GM12878 (cell line): ENCODE data around the gene N4BP3. TPM values are rescaled to one million over a fixed set of nuclear protein-coding genes. Genes with fewer than 3 reads are reported as not detected.

Source experiments
- ATAC-seq: fragments of 200-7000 bp; cut with Tn5 transposase; 3 replicates; pipeline ENCODE4 v1.9.1; 2020; ENCODE audit warnings: mild to moderate bottlenecking, moderate library complexity
- BruUV-seq: library from RNA; stranded (reverse); fragments of 400-500 nt; replicated peaks from 2 replicates; lab custom pipeline; 2021; lab: Mats Ljungman, UMichigan
- CTCF ChIA-PET: fragments of 300-600 bp; sonication (Branson Sonifier 250); formaldehyde crosslinking; extraction: SDS; loops from one replicate; lab custom pipeline; 2021; ENCODE audit warnings: inconsistent platforms; lab: Yijun Ruan, JAX
- POLR2A ChIA-PET: fragments of 350-600 bp; formaldehyde crosslinking; extraction: SDS; loops from one replicate; lab custom pipeline; 2021; ENCODE audit warnings: inconsistent platforms; lab: Charles Lee
- RAD21 ChIA-PET: fragments of 300-600 bp; sonication (Branson Sonifier 250); formaldehyde crosslinking; loops from one replicate; lab custom pipeline; 2023; ENCODE audit warnings: antibody characterized with exemption; ENCODE audit not compliant: unreplicated experiment; lab: Charles Lee
- SMC1A ChIA-PET: fragments of 300-600 bp; sonication (Branson Sonifier 250); formaldehyde crosslinking; loops from one replicate; lab custom pipeline; 2023; ENCODE audit not compliant: unreplicated experiment, uncharacterized antibody; lab: Charles Lee
- DNase-seq: peaks from one replicate; pipeline ENCODE4 v3.0.0-alpha.2; 2011; ENCODE audit warnings: low read depth, low spot score
- FAIRE-seq: peaks from 3 replicates; lab custom pipeline; 2011; peaks lifted over from hg19 to GRCh38; lab: Jason Lieb, UNC
- H2AFZ ChIP-seq: 2 replicates; pipeline ENCODE4 v1.6.0; 2011; ENCODE audit warnings: low read depth, low read length, control low read depth; ENCODE audit not compliant: control insufficient read depth
- H3K27ac ChIP-seq: 2 replicates; pipeline ENCODE4 v1.5.1; 2011; ENCODE audit warnings: control low read depth; ENCODE audit not compliant: control insufficient read depth, insufficient read depth
- H3K27me3 ChIP-seq, 2 experiments: replicated peaks in 1 of 2; 2 replicates each; pipeline versions ENCODE4 v1.6.0 to v1.6.1; 2011; ENCODE audit warnings: low read length in 1 of 2; ENCODE audit not compliant: control insufficient read depth in 2 of 2, insufficient read depth in 2 of 2
- H3K36me3 ChIP-seq, 2 experiments: 2 replicates each; pipeline ENCODE4 v1.5.1; 2011; ENCODE audit warnings: low read length in 1 of 2; ENCODE audit not compliant: control insufficient read depth in 2 of 2, insufficient read depth in 2 of 2
- H3K4me1 ChIP-seq: 2 replicates; pipeline ENCODE4 v1.6.1; 2011; ENCODE audit warnings: mild to moderate bottlenecking, low read length, moderate library complexity, mixed read lengths; ENCODE audit not compliant: control insufficient read depth, insufficient read depth
- H3K4me2 ChIP-seq: 2 replicates; pipeline ENCODE4 v1.6.0; 2011; ENCODE audit warnings: control low read depth; ENCODE audit not compliant: control insufficient read depth, insufficient read depth
- H3K4me3 ChIP-seq: fragments of 200-600 bp; sonication (generic); 2 replicates; pipeline ENCODE4 v1.5.1; 2016
- H3K79me2 ChIP-seq: 2 replicates; pipeline ENCODE4 v1.6.0; 2011; ENCODE audit warnings: low read length; ENCODE audit not compliant: control insufficient read depth, insufficient read depth
- H3K9ac ChIP-seq: 2 replicates; pipeline ENCODE4 v1.8.0; 2011; ENCODE audit warnings: low read length, control low read depth, mixed read lengths; ENCODE audit not compliant: control insufficient read depth, insufficient read depth
- H3K9me3 ChIP-seq: replicated peaks from 3 replicates; pipeline ENCODE4 v1.5.1; 2011; ENCODE audit warnings: mild to moderate bottlenecking, low read length; ENCODE audit not compliant: control insufficient read depth, insufficient read depth
- H4K20me1 ChIP-seq: 2 replicates; pipeline ENCODE4 v1.6.0; 2011; ENCODE audit not compliant: control insufficient read depth, insufficient read depth
- BRCA1 ChIP-seq: IDR thresholded peaks from 2 replicates; pipeline ENCODE4 v1.6.1; 2011; ENCODE audit warnings: low read depth, low read length, improper control_type of control experiment
- CBX3 ChIP-seq: fragments of 200-600 bp; sonication (generic); IDR thresholded peaks from 2 replicates; pipeline ENCODE4 v1.6.1; 2016; ENCODE audit warnings: low read depth, borderline replicate concordance
- CEBPB ChIP-seq, 2 experiments: fragments of 150-350 bp in 1 of 2; IDR thresholded peaks; 2 replicates each; pipeline ENCODE4 v1.6.1; 2012 to 2014; ENCODE audit warnings: low read depth in 2 of 2, low read length in 2 of 2, borderline replicate concordance in 1 of 2, inconsistent platforms in 1 of 2
- HSF1 ChIP-seq: fragments of 150-350 bp; IDR thresholded peaks from 2 replicates; pipeline ENCODE4 v1.6.1; 2014; ENCODE audit warnings: mild to moderate bottlenecking, low read depth, low read length
- IRF3 ChIP-seq: fragments of 450-650 bp; IDR thresholded peaks from 2 replicates; pipeline ENCODE4 v1.6.1; 2014; ENCODE audit warnings: mild to moderate bottlenecking
- NR2C1 ChIP-seq: fragments of 450-650 bp; IDR thresholded peaks from 2 replicates; pipeline ENCODE4 v1.6.1; 2017; ENCODE audit warnings: antibody characterized with exemption, mild to moderate bottlenecking, moderate library complexity
- POU2F2 ChIP-seq: IDR thresholded peaks from 3 replicates; pipeline ENCODE4 v1.6.1; 2011; ENCODE audit warnings: low read depth, mild to moderate bottlenecking, low read length, borderline replicate concordance
- RELA ChIP-seq: fragments of 450-650 bp; IDR thresholded peaks from 2 replicates; pipeline ENCODE4 v1.8.0; 2014; ENCODE audit warnings: borderline replicate concordance; ENCODE audit not compliant: partially characterized antibody
- RUNX3 ChIP-seq: IDR thresholded peaks from 2 replicates; pipeline ENCODE4 v1.6.1; 2012; ENCODE audit warnings: low read length, inconsistent platforms
- TARDBP ChIP-seq: IDR thresholded peaks from 2 replicates; pipeline ENCODE4 v1.6.1; 2016; ENCODE audit warnings: borderline replicate concordance
- TCF7 ChIP-seq: IDR thresholded peaks from 2 replicates; pipeline ENCODE4 v1.6.1; 2014; ENCODE audit warnings: antibody characterized with exemption, borderline replicate concordance
- WRNIP1 ChIP-seq: IDR thresholded peaks from 2 replicates; pipeline ENCODE4 v1.6.1; 2011; ENCODE audit warnings: low read depth, low read length, improper control_type of control experiment, borderline replicate concordance
- ZNF274 ChIP-seq: IDR thresholded peaks from one replicate; pipeline ENCODE4 v1.8.0; 2011; ENCODE audit not compliant: insufficient read length, insufficient read depth
- WGBS: methylation state at CpG from one replicate; pipeline ENCODE4 v1.1.6; 2016; ENCODE audit warnings: low lambda C conversion rate; ENCODE audit not compliant: insufficient replicate concordance, insufficient coverage; ENCODE audit errors: missing lambda C conversion rate; 5-methylcytosine and 5-hydroxymethylcytosine counted together
- in situ Hi-C: fragments of 300-500 bp; cut with MboI; formaldehyde crosslinking; loops from 9 replicates; pipeline ENCODE4 v1.14.3; 2018; ENCODE audit warnings: mixed read lengths
- intact Hi-C: fragments of 100-400 bp; cut with micrococcal nuclease; formaldehyde crosslinking; loops from one replicate; pipeline ENCODE4 v1.14.2; 2022; ENCODE audit not compliant: unreplicated experiment
- polyA plus RNA-seq, 11 experiments: library from polyadenylated mRNA; depleted of rRNA in 4 of 11; unstranded in 6 of 11; stranded (reverse) in 5 of 11; fragments of >200 nt; fragmentation: Nextera tagmentation in 4 of 11; fragmentation: Illumina TruSeq in 1 of 11; extraction: Ambion mirVana in 4 of 11; extraction: Trizol in 1 of 11; gene quantifications; 1 replicate in 1 of 11; 2 replicates in 10 of 11; pipeline versions ENCODE4 v1.2.1 to v1.2.3, GENCODE V29; 2011 to 2016; ENCODE audit warnings: inconsistent platforms in 2 of 11, missing spikeins in 2 of 11, low read depth in 1 of 11
- total RNA-seq, 4 experiments: library from RNA; depleted of rRNA in 3 of 4; stranded (reverse); fragments of >200 nt in 3 of 4; fragmentation: Illumina TruSeq in 1 of 4; extraction: Trizol in 1 of 4; gene quantifications; 2 replicates each; pipeline versions ENCODE4 v1.2.1 to v1.2.3, GENCODE V29; 2013 to 2021

Gene N4BP3
- total and polyA plus RNA-seq, 10 of the 15 experiments (the other 5 are each of a cell fraction or from before 2014, with no cell fraction given): 0.06 to 13.0 (median 4.3) TPM

GRCh38 chr5:178071108-178071507 is 42.2 kb upstream of the N4BP3 start:
- no peak overlapping the region for H2AFZ ChIP-seq
- DNase-seq: no peak
- H4K20me1 ChIP-seq: no peaks in the 10 kb centered on the region
- no peak overlapping the region for H3K27ac ChIP-seq
- 9% methylated on average over 4 of the region's 4 CpGs for WGBS
- no peaks in the 10 kb centered on the region for H3K36me3 ChIP-seq
- ChIA-PET POLR2A (no interaction called here), RAD21 (no interaction called here), CTCF (interaction anchor here (1.0 to 1.4 kb wide), 2 partner anchors 19 to 78 kb away, joined by 3 to 4 read pairs; no protein-coding TSS in a partner anchor)
- peaks cover 0 to 5% of the 10 kb centered on the region in 2 experiments; a peak in 2 of 4 replicates for H3K27me3 ChIP-seq
- no peak overlapping the region for H3K9ac ChIP-seq
- no peak overlapping the region for H3K4me2 ChIP-seq
- no peak for FAIRE-seq
- no peaks in the 10 kb centered on the region for H3K79me2 ChIP-seq
- no peaks in the 10 kb centered on the region for H3K9me3 ChIP-seq
- H3K4me3 ChIP-seq: no peak overlapping the region
- in situ Hi-C loops: no loop called here
- no peak for TF ChIP-seq RUNX3
- no peak for TF ChIP-seq TCF7
- no peak for TF ChIP-seq WRNIP1
- TF ChIP-seq ZNF274: no peak
- TF ChIP-seq CBX3: no peak
- no peak for TF ChIP-seq NR2C1
- TF ChIP-seq BRCA1: no peak
- TF ChIP-seq IRF3: no peak
- no peak for TF ChIP-seq TARDBP
- no peak for TF ChIP-seq RELA
- no peak for TF ChIP-seq CEBPB (IDR thresholded peaks at IDR 0.05; ENCODE audit: borderline replicate concordance in 1 of 2, low read depth in 2 of 2, low read length in 2 of 2)
- no peak for TF ChIP-seq POU2F2
- no peak for TF ChIP-seq HSF1
- TF ChIP-seq, all 136 proteins: peak for 0
- SMC1A ChIA-PET: no interaction called here
- intact Hi-C loops: no loop called here
- BruUV-seq: no TSS peak
- ATAC-seq: no peak
- peaks cover 5% of the 10 kb centered on the region for H3K4me1 ChIP-seq
